B cell (primary cell): Measurements from ENCODE around the gene GADD45G.

Experiments used
- CTCF ChIP-seq: fragments of 200-600 bp; IDR thresholded peaks from one replicate; pipeline ENCODE4 v1.8.0; 2022; ENCODE audit warnings: antibody characterized with exemption, mild to moderate bottlenecking
- EZH2 ChIP-seq: IDR thresholded peaks from 2 replicates; pipeline ENCODE4 v1.6.1; 2012; ENCODE audit warnings: borderline replicate concordance, low read depth, mild to moderate bottlenecking, moderate library complexity, low read length; ENCODE audit not compliant: insufficient read depth, poor library complexity, severe bottlenecking

GRCh38 chr9:89617978-89618377 is 13.2 kb downstream of the GADD45G start:
- TF ChIP-seq CTCF (no peak), EZH2 (no peak)
